Sciatic nerve (tissue), 2 donors: ENCODE data around the gene SPINT3. TPM values are rescaled to one million over a fixed set of nuclear protein-coding genes. Genes with fewer than 3 reads are reported as not detected.

Experiments
- ATAC-seq: fragments of 200-7000 bp; cut with Tn5 transposase; one replicate; pipeline ENCODE4 v1.9.1; 2020; ENCODE audit warnings: mild to moderate bottlenecking, moderate library complexity
- DNase-seq: peaks from one replicate; pipeline ENCODE4 v3.0.0-alpha.2; 2020; ENCODE audit warnings: low spot score
- intact Hi-C: fragments of 100-400 bp; cut with DNase I; formaldehyde crosslinking; loops from one replicate; pipeline ENCODE4 v1.14.2; 2022
- total RNA-seq: library from RNA; stranded (reverse); fragmentation: NEBNext Ultra II Directional; extraction: Animal tissue kit (Norgen Biotek cat#: 25700); gene quantifications from one replicate; pipeline ENCODE4 v1.2.1, GENCODE V29; 2021
- donor health status: DM: no; HTN: no; CAD: no.
- donor health status: DM: no; HTN: no; CAD: no.

The SPINT3 gene
- total RNA-seq, 1 donor from 2014 or later, result not detected

DNA sequence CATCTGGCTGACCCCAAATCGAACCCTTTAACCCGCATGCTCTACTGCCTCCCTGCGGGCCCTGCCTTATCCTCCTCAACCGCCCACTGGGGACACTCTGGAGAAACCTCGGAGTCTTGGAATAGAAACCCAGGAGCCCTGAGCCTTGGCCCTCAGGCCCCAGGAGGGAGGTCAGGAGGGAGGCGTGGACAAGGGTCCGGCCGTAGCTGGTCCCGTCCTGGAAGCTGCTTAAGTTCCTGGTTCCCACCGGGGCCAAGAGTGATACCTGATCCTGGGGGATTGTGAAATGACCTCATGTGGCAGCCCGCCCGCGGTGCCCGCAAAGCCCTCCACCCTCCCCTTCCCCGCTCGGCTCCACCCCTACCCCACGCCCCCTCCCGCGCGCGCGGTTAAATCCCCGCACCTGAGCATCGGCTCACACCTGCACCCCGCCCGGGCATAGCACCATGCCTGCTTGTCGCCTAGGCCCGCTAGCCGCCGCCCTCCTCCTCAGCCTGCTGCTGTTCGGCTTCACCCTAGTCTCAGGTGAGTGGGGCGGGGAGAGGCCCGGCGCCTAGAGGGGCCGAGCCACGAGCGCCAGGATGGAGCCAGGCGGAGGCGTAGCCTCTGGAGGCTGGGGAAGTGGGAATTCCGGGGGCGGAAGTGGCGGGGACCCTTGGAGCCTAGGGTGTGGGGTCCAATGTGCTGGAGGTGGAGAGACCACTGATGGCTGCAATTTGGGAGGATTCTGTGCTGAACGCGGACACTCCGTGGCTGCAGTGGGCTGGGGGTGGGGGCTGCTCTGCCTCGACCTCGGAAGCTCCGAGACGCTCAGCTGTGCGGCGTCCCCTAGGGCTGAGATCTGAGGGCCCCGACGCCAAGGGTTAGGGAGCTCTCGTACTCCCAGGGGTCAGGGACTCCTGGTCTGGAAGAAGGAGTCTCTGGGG, 45.8 kb downstream of the SPINT3 start, which contains the start of gene WFDC2:
TSS of gene WFDC2 (plus strand) at position 418 of the 926 bp plus-strand sequence. CDS start at position 447, 29 bp downstream.
- DNase-seq (no peak), ATAC-seq (peak; percentile 35)
- intact Hi-C loops, result no loop called here

DNA sequence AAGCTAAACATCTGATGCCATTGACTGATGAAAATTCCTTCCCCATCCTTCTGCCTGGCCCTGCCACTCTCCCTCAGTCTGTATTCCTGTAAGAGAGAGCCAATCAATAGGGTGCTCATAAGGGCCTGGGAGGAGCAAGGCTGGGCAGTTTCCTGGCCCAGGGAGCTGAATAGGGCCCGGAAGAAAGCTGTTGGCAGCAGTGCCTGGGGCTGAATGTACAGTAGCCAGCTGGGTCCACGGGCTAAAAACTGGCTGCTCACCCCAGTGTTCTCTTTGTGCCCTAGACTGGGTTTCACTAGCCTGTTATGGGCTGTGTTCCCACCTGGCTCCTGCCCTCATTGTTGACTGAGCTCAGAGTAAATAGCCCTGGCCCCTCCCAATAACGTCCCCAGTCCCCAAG, 47.6 kb downstream of the SPINT3 start:
- intact Hi-C loops, result no loop called here
- DNase-seq (no peak), ATAC-seq (no peak)

- no peak for ATAC-seq
- intact Hi-C loops, result no loop called here
- no peak for DNase-seq
Measured at GRCh38 chr20:45467172-45467571, 48.2 kb downstream of the SPINT3 start.

- no peak for ATAC-seq
- DNase-seq, result no peak
- intact Hi-C loops, result no loop called here
Measured at GRCh38 chr20:45465491-45466266, 49.7 kb downstream of the SPINT3 start.

DNA sequence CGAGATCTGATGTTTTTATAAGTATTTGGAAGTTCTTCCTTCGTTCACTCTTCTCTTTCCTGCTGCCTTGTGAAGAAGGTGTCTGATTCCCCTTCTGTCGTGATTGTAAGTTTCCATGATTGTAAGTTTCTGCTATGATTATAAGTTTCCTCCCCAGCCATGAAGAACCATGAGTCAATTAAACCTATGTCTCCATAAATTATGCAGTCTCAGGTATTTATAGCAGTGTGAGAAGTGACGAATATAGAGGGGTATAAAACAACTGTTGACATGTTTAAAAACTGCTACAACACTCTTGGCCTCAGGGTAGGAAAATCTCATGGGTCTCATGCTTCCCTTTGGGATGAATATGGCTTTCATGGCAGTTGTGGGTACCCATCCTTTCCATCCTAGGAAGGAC, 51.7 kb downstream of the SPINT3 start:
- ATAC-seq (no peak), DNase-seq (no peak)
- intact Hi-C loops, result no loop called here

GRCh38 chr20:45462711-45463509, 52.5 kb downstream of the SPINT3 start:
- ATAC-seq (no peak), DNase-seq (no peak)
- intact Hi-C loops, result no loop called here

Other genes with a start within 250 kb of the SPINT3 start
- not detected for gene RBPJL, start 208.8 kb downstream of the SPINT3 start, total RNA-seq
- 0.22 TPM for gene MATN4, start 207.3 kb downstream of the SPINT3 start, total RNA-seq
- gene SDC4, start 167.2 kb downstream of the SPINT3 start, total RNA-seq, result 77.7 TPM
- gene SYS1, start 152.5 kb downstream of the SPINT3 start, total RNA-seq, result 24.0 TPM
- gene TP53TG5, start 137.3 kb downstream of the SPINT3 start, total RNA-seq, result not detected
- 49.0 TPM for gene DBNDD2, start 107.3 kb downstream of the SPINT3 start, total RNA-seq
- 67.4 TPM for gene PIGT, start 99.5 kb downstream of the SPINT3 start, total RNA-seq
- gene WFDC2, start 45.9 kb downstream of the SPINT3 start, total RNA-seq, result 4.1 TPM
- gene WFDC6, start 23.9 kb upstream of the SPINT3 start, total RNA-seq, result not detected
- not detected for gene EPPIN, start 31.8 kb upstream of the SPINT3 start, total RNA-seq
- gene WFDC8, start 63.7 kb upstream of the SPINT3 start, total RNA-seq, result not detected
- gene WFDC10A, start 114.1 kb upstream of the SPINT3 start, total RNA-seq, result not detected
- not detected for gene WFDC9, start 115.7 kb upstream of the SPINT3 start, total RNA-seq
- gene WFDC11, start 154.6 kb upstream of the SPINT3 start, total RNA-seq, result not detected
- gene WFDC13, start 186.4 kb upstream of the SPINT3 start, total RNA-seq, result not detected
- gene WFDC10B, start 189.4 kb upstream of the SPINT3 start, total RNA-seq, result not detected
- not detected for gene SPINT4, start 206.7 kb upstream of the SPINT3 start, total RNA-seq